ENCODE results near the gene MAN1C1. TPM values are rescaled to one million over a fixed set of nuclear protein-coding genes. Genes with fewer than 3 reads are reported as not detected.
"Not testable (repeated sequence)": the region's sequence is repeated elsewhere in the genome, so short reads cannot be mapped to it uniquely, and the experiment has no call there.

MAN1C1 gene
- total and polyA plus RNA-seq, 2 donors (not counting 3 experiments of a cell fraction or from before 2014, with no cell fraction given), result 1.5 to 4.0 TPM

DNA sequence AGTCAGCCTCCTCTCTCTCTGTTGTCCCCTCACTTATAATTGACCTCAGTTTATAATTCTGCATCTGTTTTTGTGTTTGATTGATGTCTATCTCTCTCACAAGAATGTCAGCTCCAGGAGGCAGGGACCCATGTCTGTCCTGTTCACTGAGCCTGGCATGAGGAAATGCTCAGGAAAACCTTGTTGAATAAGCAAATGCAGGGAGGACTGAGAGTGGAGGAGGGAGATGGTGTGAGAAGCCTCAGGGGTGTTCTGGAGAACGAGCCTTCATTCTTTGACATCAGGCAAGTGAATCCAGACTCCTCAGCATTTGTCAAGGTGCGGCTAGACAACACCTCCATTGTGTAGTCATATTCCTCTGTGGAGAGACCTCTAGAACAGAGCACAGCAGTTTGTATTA, 45.5 kb downstream of the MAN1C1 start:
- FAIRE-seq (no peak), DNase-seq (ENCODE audit: low read depth, low spot score) (no peak)
- ChIA-PET POLR2A (no interaction called here), CTCF (no interaction called here)
- H3K36me3 ChIP-seq (ENCODE audit: control insufficient read depth in 2 of 2, extremely low read depth in 1 of 2, insufficient read depth in 2 of 2, low read length in 2 of 2), result no peaks in the 10 kb centered on the region
- H3K4me3 ChIP-seq (replicated peaks in 1 of 3; ENCODE audit: insufficient read depth in 1 of 3, low read depth in 1 of 3, low read length in 3 of 3), result no peak overlapping the region
- dilution Hi-C loops (cut with MboI; ENCODE audit: extremely low pct_ligation_motif_present, low sequenced_read_pairs) (no loop called here), intact Hi-C loops (cut with micrococcal nuclease) (no loop called here)
- H2AFZ ChIP-seq (ENCODE audit: low read depth, low read length), result no peak overlapping the region
- H3K27me3 ChIP-seq (ENCODE audit: control insufficient read depth in 2 of 2, insufficient read depth in 2 of 2, low read length in 2 of 2), result peaks cover 2 to 5% of the 10 kb centered on the region in 2 experiments
- H3K9me3 ChIP-seq (replicated peaks; ENCODE audit: control insufficient read depth, insufficient read depth, low read length), result no peaks in the 10 kb centered on the region
- H4K20me1 ChIP-seq (replicated peaks; ENCODE audit: control insufficient read depth, extremely low read depth, insufficient read depth, low read length), result no peaks in the 10 kb centered on the region
- no peaks in the 10 kb centered on the region for H3K4me1 ChIP-seq (ENCODE audit: control insufficient read depth, extremely low read depth, insufficient read depth, low read length)
- TF ChIP-seq, protein P1, sequence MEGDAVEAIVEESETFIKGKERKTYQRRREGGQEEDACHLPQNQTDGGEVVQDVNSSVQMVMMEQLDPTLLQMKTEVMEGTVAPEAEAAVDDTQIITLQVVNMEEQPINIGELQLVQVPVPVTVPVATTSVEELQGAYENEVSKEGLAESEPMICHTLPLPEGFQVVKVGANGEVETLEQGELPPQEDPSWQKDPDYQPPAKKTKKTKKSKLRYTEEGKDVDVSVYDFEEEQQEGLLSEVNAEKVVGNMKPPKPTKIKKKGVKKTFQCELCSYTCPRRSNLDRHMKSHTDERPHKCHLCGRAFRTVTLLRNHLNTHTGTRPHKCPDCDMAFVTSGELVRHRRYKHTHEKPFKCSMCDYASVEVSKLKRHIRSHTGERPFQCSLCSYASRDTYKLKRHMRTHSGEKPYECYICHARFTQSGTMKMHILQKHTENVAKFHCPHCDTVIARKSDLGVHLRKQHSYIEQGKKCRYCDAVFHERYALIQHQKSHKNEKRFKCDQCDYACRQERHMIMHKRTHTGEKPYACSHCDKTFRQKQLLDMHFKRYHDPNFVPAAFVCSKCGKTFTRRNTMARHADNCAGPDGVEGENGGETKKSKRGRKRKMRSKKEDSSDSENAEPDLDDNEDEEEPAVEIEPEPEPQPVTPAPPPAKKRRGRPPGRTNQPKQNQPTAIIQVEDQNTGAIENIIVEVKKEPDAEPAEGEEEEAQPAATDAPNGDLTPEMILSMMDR (IDR thresholded peaks at IDR 0.05; ENCODE audit: extremely low read depth in 1 of 2, insufficient read depth in 1 of 2, low read depth in 1 of 2, low read length in 2 of 2), result no peak
- TF ChIP-seq JUN (IDR thresholded peaks at IDR 0.05; ENCODE audit: borderline replicate concordance, insufficient read depth, insufficient read length, low read depth) (no peak), FOS (IDR thresholded peaks at IDR 0.05; ENCODE audit: borderline replicate concordance, insufficient read depth, low read length) (no peak), POLR2AphosphoS5 (IDR thresholded peaks at IDR 0.05; ENCODE audit: insufficient read depth, low read depth, low read length) (no peak), EZH2 (IDR thresholded peaks at IDR 0.05; ENCODE audit: borderline replicate concordance, low read depth, low read length, severe bottlenecking) (no peak), MYC (IDR thresholded peaks at IDR 0.05; ENCODE audit: low read depth, low read length) (no peak), GATA2 (IDR thresholded peaks at IDR 0.05; ENCODE audit: insufficient read depth, insufficient read length, low read depth, low read length) (no peak), POLR2A (IDR thresholded peaks at IDR 0.05; ENCODE audit: low read depth, low read length) (no peak)
- TF ChIP-seq, protein P2, sequence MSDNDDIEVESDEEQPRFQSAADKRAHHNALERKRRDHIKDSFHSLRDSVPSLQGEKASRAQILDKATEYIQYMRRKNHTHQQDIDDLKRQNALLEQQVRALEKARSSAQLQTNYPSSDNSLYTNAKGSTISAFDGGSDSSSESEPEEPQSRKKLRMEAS (IDR thresholded peaks at IDR 0.05; ENCODE audit: insufficient read depth, insufficient read length), result no peak
- H3K79me2 ChIP-seq (ENCODE audit: control insufficient read depth, insufficient read depth, low read length), result no peaks in the 10 kb centered on the region
- H3K9me1 ChIP-seq (replicated peaks; ENCODE audit: control insufficient read depth, extremely low read depth, insufficient read depth, low read length), result no peaks in the 10 kb centered on the region
- H3K4me2 ChIP-seq (ENCODE audit: insufficient read depth, low read length), result no peak overlapping the region
- BruUV-seq (replicated peaks), result no TSS peak
- no peak overlapping the region for H3K27ac ChIP-seq (ENCODE audit: insufficient read depth, low read depth, low read length)
- no peak overlapping the region for H3K9ac ChIP-seq (replicated peaks; ENCODE audit: extremely low read depth, insufficient read depth, low read length)

DNA sequence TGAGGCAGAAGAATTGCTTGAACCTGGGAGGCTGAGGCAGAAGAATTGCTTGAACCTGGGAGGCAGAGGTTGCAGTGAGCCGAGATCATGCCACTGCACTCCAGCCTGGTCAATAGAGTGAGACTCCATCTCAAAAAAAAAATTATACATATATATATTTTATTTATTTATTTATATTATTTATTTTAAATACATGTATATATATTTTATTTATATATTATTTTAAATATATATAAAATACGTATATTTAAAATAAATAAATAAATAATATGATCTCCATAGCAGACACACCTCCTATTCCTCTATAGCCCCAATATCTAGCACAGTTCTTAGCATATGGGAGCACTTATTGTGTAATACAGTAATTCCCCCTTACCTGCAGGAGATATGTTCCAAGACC, 46.4 kb downstream of the MAN1C1 start:
- CTCF ChIA-PET; DNase-seq (ENCODE audit: low read depth, low spot score); H3K9me1 ChIP-seq (replicated peaks; ENCODE audit: control insufficient read depth, extremely low read depth, insufficient read depth, low read length); H3K4me2 ChIP-seq (ENCODE audit: insufficient read depth, low read length); FAIRE-seq; H3K4me3 ChIP-seq (replicated peaks in 1 of 3; ENCODE audit: insufficient read depth in 1 of 3, low read depth in 1 of 3, low read length in 3 of 3); BruUV-seq (replicated peaks); POLR2A ChIA-PET; H3K9me3 ChIP-seq (replicated peaks; ENCODE audit: control insufficient read depth, insufficient read depth, low read length); H2AFZ ChIP-seq (ENCODE audit: low read depth, low read length); H3K27ac ChIP-seq (ENCODE audit: insufficient read depth, low read depth, low read length); H3K4me1 ChIP-seq (ENCODE audit: control insufficient read depth, extremely low read depth, insufficient read depth, low read length); H3K79me2 ChIP-seq (ENCODE audit: control insufficient read depth, insufficient read depth, low read length); intact Hi-C loops (cut with micrococcal nuclease); dilution Hi-C loops (cut with MboI; ENCODE audit: extremely low pct_ligation_motif_present, low sequenced_read_pairs); H4K20me1 ChIP-seq (replicated peaks; ENCODE audit: control insufficient read depth, extremely low read depth, insufficient read depth, low read length); H3K36me3 ChIP-seq (ENCODE audit: control insufficient read depth in 2 of 2, extremely low read depth in 1 of 2, insufficient read depth in 2 of 2, low read length in 2 of 2); H3K27me3 ChIP-seq (ENCODE audit: control insufficient read depth in 2 of 2, insufficient read depth in 2 of 2, low read length in 2 of 2); H3K9ac ChIP-seq (replicated peaks; ENCODE audit: extremely low read depth, insufficient read depth, low read length): not testable (repeated sequence)

All from endothelial cell of umbilical vein (primary cell).